DMS153 (cell line): ENCODE data around the gene IRF7.

Source experiments
- DNase-seq: peaks from one replicate; lab custom pipeline; 2025; lab: John Stamatoyannopoulos, UW

The IRF7 gene

GRCh38 chr11:563812-564578 lies 51.8 kb downstream of the IRF7 start:
- DNase-seq, result no peak

DNA sequence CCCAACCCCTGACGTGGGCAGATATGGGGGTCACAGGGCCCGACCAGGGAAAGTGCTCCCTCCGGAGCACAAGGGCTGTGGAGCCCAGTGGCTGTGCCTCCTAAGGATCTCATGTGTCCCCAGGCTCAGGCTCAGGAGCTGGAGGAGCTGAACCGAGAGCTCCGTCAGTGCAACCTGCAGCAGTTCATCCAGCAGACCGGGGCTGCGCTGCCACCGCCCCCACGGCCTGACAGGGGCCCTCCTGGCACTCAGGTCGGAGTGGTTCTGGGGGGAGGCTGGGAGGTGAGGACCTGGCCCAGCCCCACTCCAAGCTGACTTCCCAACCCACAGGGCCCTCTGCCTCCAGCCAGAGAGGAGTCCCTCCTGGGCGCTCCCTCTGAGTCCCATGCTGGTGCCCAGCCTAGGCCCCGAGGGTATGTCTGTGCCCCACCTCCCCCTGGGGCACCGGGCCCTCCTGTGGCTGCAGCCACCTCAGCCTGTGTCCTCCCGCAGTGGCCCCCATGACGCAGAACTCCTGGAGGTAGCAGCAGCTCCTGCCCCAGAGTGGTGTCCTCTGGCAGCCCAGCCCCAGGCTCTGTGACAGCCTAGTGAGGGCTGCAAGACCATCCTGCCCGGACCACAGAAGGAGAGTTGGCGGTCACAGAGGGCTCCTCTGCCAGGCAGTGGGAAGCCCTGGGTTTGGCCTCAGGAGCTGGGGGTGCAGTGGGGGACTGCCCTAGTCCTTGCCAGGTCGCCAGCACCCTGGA lies 52.5 kb downstream of the IRF7 start:
- no peak for DNase-seq
